GM15510 (cell line): ENCODE data around the gene DOCK9.

ENCODE experiments used
- POLR2A ChIP-seq: IDR thresholded peaks from 3 replicates; pipeline ENCODE4 v1.6.1; 2011; ENCODE audit warnings: borderline replicate concordance; ENCODE audit not compliant: insufficient read length; ENCODE audit errors: extremely low read depth

The DOCK9 gene

DNA sequence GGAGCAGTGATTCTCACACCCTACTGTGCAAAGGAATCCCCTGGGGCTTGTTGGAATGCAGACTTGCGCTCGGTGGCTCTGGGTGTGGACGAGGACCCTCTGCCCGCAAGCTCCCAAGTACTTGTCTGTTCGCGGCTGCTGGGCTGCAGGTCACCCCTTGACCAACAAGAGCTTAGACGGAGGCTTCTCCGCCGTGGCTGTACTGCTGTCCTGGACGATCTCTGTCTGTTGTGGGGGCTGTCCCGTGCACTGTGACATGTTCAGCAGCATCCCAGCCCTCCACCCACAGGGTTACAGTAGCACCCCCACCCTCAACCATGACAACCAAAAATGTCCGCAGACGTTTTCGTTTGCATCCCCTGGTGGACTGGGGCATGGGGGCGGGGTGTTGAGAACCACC, 202.5 kb downstream of the DOCK9 start:
- TF ChIP-seq POLR2A: no peak

DNA sequence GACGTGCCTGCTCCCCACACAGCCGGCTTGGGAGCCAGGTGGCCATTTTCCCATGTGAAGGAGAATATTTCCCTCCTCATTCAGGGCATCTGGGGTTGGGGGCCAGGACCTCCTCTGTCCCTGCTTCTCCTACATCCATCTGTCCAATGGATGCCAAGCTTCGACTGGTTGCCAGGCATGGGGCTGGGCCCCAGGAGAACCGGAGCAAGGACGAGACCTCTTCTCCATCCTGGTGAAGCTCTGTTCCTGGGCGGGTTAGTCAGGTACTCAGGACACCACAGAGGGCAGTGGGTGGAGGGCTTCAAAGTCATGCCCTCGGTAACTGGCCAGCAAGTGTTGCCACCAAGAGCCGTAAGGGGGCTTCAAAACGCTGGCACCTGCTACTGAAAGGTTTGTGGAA, 203.1 kb downstream of the DOCK9 start:
- no peak for TF ChIP-seq POLR2A

DNA sequence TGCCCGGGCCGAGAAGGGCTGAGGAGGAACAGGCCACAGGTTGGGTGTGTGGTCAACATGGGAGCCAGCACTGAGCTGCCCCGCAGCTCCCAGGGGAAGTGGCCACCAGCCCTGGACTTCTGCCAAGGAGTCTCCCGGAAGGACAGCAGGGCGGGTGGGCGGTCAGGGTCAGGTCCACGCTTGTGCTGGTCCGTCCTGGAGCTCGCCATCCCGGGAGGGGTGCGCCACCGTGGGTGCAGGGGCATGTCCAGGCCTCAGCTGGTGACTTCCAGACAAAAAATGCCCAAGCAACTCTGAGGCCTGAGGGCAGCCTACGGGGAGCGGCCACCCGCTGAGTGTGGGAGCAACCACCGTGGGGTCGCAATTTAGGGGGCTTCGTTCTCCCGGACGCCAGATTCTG, 203.9 kb downstream of the DOCK9 start:
- no peak for TF ChIP-seq POLR2A

DNA sequence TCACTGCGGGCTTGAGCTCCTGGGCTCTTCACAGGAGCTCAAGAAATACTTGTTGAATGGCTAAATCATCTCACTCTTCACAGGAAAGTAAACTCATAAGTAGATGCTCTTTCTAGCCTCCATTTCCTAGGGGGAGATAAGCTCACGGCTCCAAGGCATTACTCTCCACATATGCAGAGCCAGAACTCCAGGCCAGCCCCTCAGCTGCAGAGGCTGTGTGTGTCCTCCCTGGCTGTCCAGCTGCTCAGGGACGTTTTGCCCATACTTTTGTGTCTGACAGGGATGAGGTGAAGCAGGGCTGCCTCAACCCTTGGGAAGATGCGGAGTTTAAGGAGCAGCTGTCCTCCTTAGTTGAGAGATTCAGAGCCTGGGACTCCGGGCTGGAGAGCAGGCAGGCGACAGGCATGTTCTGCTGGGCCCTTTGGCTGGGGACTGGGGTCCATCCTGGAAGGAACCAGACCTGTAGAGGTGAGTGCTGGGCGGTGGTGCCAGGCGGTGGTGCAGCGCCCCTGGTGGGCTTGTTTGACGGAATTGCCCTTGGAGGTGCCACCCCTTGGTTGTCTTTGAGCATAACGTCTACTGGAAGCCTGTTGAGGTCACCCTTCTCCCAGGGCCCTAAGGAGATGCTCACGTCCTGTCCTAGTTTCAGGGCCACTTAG, 204.9 kb downstream of the DOCK9 start:
- TF ChIP-seq POLR2A: no peak

DNA sequence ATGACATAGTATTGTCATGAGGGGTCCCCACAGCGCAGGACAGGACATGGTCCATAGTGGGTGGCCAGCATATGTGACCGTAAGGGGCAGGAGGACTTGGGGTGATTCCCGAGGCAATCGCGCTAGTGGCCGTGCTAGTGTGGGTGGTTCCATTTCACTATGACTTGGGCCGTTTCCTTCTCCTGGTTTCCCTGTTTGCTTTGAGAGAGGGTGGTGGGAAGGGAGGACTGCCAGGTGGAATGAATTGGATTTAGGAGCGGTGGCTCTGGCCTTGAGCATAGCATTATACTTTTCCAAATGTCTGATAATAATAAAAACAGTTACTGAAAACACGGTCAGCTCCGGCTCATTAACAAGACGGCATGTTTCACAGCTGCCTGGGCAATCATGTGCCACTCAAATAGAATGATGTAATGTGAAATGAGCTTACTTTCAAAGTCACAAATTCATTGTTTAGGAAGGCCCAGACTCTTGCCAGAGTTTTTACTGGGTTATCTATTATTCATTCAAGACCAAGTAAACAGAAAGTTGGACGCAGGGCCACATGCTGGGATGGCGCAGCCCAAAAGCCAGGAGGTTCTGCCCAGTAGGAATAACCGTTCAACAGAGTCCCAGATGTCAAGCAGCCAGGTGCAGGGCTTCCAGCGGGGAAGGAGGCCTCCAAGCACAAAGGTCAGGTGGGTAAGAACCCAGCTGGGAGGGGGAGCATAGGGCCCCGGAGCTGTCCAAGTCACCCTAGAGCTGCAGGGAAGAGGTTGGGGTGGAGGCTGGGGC, 205.8 kb downstream of the DOCK9 start:
- TF ChIP-seq POLR2A: no peak

DNA sequence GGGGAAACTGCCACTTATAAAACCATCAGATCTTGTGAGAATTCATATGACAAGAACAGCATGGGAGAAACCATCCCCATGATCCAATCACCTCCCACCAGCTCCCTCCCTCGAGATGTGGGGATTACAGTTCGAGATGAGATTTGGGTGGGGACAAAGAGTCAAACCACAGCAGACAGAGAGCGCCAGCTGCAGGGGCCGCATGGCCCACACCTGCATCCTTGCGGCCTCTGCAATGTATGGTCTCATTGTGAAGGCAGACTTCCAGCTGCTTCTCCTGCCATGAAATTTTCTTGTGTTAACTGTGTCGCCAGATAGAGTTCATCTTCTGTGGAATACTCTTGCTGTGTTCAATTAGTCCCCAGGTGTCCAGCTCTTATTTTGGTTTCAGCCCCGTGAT, 208.1 kb downstream of the DOCK9 start:
- no peak for TF ChIP-seq POLR2A

DNA sequence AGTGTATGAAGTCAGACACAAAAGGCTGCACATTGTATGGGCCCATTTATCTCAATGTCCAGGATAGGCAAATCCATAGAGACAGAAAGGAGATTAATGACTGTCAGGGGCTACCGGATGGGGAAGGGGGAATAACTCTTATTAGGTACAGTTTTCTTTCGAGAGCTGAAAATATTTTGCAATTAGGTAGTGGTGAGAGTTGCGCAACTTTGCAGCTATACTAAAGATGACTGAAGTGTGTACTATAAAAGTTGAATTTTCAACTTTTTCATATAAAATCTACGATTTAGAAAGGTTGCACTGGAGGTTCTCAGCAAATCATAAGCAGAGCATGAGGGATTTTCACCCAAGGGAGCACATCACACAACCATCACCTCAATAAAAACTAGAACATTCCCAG, 209.3 kb downstream of the DOCK9 start:
- no peak for TF ChIP-seq POLR2A

DNA sequence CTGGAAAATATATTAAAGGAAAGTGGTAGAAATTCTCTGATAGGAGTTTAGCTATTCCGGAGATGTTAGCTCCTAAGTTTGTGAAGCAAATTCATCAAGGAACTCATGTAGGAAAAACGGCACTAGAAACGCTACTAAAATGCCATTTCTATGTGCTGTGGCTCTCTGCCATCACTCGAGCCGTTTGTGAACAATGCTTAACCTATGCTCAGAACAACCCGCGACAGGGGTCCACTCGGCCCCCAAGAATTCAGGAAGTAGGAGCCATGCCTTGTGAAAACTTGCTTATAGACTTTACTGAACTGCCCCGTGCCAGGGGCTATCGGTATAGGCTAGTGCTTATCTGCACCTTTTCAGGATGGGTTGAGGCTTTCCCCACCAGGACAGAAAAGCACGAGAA, 211.2 kb downstream of the DOCK9 start:
- TF ChIP-seq POLR2A: no peak

DNA sequence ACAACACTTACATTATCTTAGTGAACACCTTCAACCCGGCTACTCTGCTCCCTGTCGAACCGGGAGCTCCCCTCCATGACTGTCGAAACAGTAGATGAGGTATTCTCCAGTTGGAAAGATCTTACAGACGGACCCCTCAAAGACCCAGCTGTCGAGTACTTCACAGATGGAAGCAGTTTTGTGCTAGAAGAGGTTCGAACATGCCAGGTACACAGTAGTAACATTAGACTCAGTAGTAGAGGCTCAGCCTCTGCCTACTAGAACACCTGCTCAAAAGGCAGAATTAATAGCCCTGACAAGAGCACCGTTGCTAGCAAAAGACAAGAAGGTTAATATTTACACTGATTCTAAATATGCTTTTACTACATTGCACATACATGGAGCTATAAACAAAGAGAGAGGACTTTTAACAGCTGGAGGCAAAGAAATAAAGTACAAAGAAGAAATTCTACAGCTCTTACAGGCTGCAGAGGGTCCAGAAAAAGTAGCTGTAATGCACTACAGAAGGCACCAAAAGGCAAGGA, 211.8 kb downstream of the DOCK9 start:
- no peak for TF ChIP-seq POLR2A

DNA sequence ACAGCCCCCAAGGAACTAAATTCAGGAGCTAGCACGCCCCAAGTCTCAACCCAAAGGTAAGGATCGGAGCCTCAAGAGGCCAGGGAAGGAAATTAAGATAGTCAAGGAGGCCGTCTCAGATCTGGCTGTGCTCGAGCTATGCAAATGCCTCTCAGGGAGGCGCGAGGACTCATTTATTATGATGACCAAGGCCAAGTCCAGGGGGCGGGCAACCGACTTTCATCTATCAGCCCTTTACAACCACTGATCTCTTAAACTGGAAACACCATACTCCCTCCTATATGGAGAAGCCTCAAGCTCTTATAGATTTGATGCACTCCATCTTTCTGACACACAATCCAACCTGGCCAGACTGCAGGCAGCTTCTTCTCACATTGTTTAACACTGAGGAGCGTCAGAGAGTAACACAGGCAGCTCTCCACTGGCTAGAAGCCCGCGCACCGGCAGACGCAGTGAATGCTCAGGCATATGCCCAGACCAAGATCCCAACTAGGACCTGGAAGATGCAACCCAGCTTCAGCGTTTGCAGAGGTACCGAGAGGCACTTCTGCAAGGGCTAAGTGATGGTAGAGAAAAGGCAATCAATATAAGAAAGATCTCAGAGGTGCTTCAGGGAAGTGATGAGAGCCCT, 215.8 kb downstream of the DOCK9 start:
- no peak for TF ChIP-seq POLR2A

DNA sequence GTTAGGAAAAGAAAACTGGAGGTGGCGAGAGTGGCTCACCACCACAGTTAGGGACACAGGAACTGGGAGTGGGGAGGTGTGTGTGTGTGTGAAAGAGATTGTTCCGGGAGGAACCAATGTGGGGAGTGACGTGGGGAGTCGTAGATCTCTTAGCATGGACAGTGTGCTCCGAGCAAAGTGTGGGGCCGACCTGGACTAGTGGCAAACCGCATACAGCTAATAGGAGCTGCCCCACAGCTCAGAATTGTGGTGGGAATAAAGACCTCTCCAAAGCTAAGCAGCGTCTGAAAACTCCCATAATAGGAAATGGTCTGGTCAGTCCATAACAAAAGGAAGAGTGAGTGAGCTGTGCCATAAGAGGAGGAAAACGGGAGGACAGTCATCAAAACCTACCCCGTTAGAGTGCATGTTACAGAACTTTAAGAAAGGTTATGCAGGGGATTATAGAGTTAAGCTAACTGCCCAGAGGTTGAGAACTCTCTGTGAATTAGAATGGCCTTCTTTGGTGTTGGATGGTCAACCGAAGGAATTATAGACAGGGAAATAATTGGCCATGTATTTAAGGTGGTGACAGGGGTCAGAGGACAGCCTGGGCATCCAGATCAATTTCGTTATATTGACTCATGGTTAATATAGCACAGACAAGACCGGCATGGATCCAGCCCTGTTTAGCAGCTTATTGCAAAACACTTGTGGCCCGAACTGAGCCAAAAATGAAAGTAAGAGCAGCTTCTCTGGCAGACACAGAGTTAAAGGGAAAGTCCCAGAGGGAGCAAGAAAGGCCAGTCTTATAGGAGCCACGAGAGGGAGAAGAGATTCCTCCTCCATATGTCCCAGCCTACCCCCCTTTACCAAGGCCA, 216.5 kb downstream of the DOCK9 start:
- TF ChIP-seq POLR2A: no peak

DNA sequence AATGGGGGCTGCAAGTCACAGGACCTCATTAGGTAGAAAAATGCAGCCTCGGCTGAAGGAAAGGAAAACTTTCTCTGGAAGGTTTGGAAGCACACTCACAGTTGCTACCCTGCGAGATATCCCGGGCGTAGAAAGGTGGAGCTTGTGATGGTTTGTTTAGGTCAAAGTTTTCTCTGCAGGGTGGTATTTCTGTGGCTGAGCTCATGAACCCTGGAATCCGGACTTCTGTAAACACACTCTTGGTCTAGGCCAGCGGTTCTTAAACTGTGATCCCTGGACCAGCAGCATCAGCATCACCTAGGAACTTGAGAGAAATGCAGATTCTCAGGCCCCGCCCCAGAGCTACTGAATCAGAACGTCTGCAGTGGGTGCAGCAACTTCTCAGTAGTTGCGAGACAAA, 222.1 kb downstream of the DOCK9 start:
- TF ChIP-seq POLR2A: no peak

DNA sequence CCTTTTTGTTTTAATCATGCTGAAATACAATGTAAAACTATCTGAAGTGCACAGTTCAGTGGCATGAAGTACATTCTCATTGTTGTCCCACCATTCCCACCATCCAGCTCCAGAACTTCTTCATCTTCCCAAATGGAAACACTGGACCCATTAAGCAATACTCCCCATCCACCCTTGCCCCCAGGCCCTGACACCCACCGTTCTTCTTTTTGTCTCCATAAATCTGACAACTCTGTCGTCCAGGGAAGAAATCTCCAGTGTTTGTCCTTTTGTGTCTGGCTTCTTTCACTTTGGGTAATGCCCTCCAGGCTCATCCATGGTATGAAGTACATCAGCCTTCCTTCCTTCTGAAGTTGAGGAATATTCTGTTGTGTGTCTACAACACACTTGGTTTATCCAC, 222.7 kb downstream of the DOCK9 start:
- TF ChIP-seq POLR2A: no peak

DNA sequence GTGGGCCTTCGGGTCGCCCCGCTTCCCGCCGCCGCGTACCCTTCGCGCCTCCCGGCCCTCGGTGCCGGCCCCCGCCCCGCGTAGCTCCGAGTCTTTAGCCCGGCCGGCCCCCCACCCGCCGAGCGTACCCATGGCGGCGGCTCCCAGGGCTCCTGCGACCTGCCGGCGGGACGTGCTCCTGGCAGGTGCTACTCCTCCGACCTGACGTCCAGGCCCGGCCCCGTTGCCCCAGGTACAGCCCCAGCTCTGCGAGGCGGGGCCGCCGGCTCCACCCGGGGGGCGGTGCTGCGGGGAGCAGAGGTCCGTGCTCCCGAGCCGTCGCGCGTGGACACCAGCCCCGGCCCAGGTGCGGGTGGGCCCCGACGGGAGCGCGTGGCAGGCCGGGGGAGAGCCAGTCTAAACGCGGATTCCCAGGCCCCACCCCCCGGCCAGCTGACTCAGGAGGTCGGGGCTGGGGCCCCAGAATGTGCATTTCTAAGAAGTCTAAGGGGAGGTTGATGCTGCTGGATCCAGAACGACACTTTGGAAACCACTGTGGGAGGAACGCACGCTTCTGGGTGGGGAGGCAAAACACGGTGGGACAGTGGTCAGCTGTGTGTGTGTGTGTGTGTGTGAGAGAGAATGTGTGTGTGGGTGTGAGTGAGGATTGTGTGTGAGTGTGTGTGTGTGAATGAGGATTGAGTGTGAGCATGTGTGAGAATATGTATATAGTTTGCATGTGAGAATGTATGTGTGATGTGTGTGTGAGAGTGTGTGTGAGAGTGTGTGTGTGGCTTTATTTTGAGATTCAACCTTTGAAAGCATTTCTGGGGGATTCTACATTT, 225.2 kb downstream of the DOCK9 start, which contains the start of gene SLC15A1:
TSS of gene SLC15A1 (minus strand) at position 206 of the 824 bp plus-strand sequence. CDS start at position 132, 74 bp downstream.
- TF ChIP-seq POLR2A: no peak
